Breast epithelium (tissue), 3 donors: Measurements from ENCODE around the gene THTPA.

Experiments used
- POLR2AphosphoS5 ChIP-seq, 3 donors: sonication (generic); formaldehyde crosslinking; IDR thresholded peaks; one replicate each; pipeline ENCODE4 v1.6.1; 2017; ENCODE audit warnings: antibody characterized with exemption in 3 of 3
- TF ChIP-seq, protein P1 (sequence below), 3 donors: fragments of 450-650 bp; IDR thresholded peaks; one replicate each; pipeline ENCODE4 v1.5.1; 2016 to 2017; ENCODE audit warnings: antibody characterized with exemption in 3 of 3, mild to moderate bottlenecking in 3 of 3, moderate library complexity in 3 of 3

DNA sequence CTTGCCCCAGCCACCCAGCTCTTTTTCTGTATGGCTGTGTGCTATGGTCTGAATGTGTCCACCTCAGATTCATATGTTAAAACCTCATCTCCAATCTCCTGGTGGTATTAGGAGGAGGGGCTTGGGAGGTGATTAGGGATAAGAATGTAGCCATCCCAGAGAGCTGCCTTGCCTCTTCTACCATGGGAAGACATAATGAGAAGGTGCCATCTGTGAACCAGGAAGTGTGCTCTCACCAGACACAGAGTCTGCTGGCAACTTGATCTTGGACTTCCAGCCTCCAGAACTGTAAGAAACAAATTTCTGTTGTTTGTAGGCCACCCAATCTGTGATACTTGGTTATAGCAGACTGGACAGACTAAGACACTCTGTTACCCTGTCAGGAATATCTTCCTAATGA, 45.4 kb downstream of the THTPA start:
- TF ChIP-seq, protein P1, sequence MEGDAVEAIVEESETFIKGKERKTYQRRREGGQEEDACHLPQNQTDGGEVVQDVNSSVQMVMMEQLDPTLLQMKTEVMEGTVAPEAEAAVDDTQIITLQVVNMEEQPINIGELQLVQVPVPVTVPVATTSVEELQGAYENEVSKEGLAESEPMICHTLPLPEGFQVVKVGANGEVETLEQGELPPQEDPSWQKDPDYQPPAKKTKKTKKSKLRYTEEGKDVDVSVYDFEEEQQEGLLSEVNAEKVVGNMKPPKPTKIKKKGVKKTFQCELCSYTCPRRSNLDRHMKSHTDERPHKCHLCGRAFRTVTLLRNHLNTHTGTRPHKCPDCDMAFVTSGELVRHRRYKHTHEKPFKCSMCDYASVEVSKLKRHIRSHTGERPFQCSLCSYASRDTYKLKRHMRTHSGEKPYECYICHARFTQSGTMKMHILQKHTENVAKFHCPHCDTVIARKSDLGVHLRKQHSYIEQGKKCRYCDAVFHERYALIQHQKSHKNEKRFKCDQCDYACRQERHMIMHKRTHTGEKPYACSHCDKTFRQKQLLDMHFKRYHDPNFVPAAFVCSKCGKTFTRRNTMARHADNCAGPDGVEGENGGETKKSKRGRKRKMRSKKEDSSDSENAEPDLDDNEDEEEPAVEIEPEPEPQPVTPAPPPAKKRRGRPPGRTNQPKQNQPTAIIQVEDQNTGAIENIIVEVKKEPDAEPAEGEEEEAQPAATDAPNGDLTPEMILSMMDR (IDR thresholded peaks at IDR 0.05): no peak
- TF ChIP-seq POLR2AphosphoS5 (IDR thresholded peaks at IDR 0.05): no peak
